ENCODE data around the gene CASP12. TPM values are rescaled to one million over a fixed set of nuclear protein-coding genes. Genes with fewer than 3 reads are reported as not detected.

CASP12 gene
- polyA plus RNA-seq, 3 donors from 2014 or later, result not detected

GRCh38 chr11:104912102-104912501, 13.8 kb upstream of the CASP12 start:
- Mint-ChIP-seq H3K9me3 (peaks cover 0 to under 1% (median 0%) of the 10 kb centered on the region in 6 donors), H3K36me3 (peaks cover 21 to 24% (median 22%) of the 10 kb centered on the region in 3 donors), H3K4me1 (peaks cover 44 to 63% of the 10 kb centered on the region in 2 donors), H3K4me3 (no peak overlapping the region), H3K27me3 (ENCODE audit: low read depth in 3 of 3) (no peaks in the 10 kb centered on the region), H3K27ac (no peak overlapping the region)
- no peak for DNase-seq

GRCh38 chr11:104908186-104908531, 9.9 kb upstream of the CASP12 start:
- Mint-ChIP-seq H3K27ac (peak overlapping the region in 3 of 6 donors; percentile 6 to 80 (median 44)), H3K4me1 (peaks cover 13 to 26% of the 10 kb centered on the region in 2 donors), H3K9me3 (peaks cover 0 to 2% (median 0%) of the 10 kb centered on the region in 6 donors)

GRCh38 chr11:104907521-104908185, 9.4 kb upstream of the CASP12 start:
- Mint-ChIP-seq H3K36me3 (peaks cover 59 to 62% (median 59%) of the 10 kb centered on the region in 3 donors), H3K4me3 (peak overlapping the region in 1 of 5 donors; percentile 62), H3K27ac (peak overlapping the region in 4 of 6 donors; percentile 6 to 80 (median 52)), H3K9me3 (peaks cover 0 to 2% (median 0%) of the 10 kb centered on the region in 6 donors), H3K4me1 (peaks cover 10 to 22% of the 10 kb centered on the region in 2 donors), H3K27me3 (ENCODE audit: low read depth in 3 of 3) (no peaks in the 10 kb centered on the region)
- DNase-seq, result no peak

More at GRCh38 chr11:104908186-104908531, 9.9 kb upstream of the CASP12 start:
- DNase-seq, result no peak
- Mint-ChIP-seq H3K27me3 (ENCODE audit: low read depth in 3 of 3) (no peaks in the 10 kb centered on the region), H3K36me3 (peaks cover 54 to 57% (median 57%) of the 10 kb centered on the region in 3 donors), H3K4me3 (peak overlapping the region in 2 of 5 donors; percentile 2 to 62)

- Mint-ChIP-seq H3K36me3 (peaks cover 74 to 77% (median 74%) of the 10 kb centered on the region in 3 donors), H3K4me1 (peaks cover 20 to 33% of the 10 kb centered on the region in 2 donors), H3K4me3 (no peak overlapping the region), H3K27me3 (ENCODE audit: low read depth in 3 of 3) (no peaks in the 10 kb centered on the region), H3K27ac (no peak overlapping the region), H3K9me3 (peaks cover 0 to 2% (median 0%) of the 10 kb centered on the region in 6 donors)
- DNase-seq, result no peak
These were observed 7.0 kb upstream of the CASP12 start for GRCh38 chr11:104905271-104905670.

- Mint-ChIP-seq H3K36me3 (peaks cover 30 to 35% (median 30%) of the 10 kb centered on the region in 3 donors), H3K9me3 (no peaks in the 10 kb centered on the region), H3K4me3 (peak overlapping the region in 2 of 5 donors; percentile 1 to 35), H3K27ac (peak overlapping the region in 1 of 6 donors; percentile 20), H3K4me1 (peaks cover 41 to 53% of the 10 kb centered on the region in 2 donors), H3K27me3 (ENCODE audit: low read depth in 3 of 3) (no peaks in the 10 kb centered on the region)
- no peak for DNase-seq
These were observed 966 bp upstream of the CASP12 start for GRCh38 chr11:104899226-104899625.

GRCh38 chr11:104898685-104899013, 389 bp upstream of the CASP12 start:
- peak overlapping the region in 5 of 6 donors; percentile 65 to 90 (median 89) for H3K27ac Mint-ChIP-seq
- peak overlapping the region; percentile 73 to 87 (median 78) for H3K4me3 Mint-ChIP-seq
- H3K27me3 Mint-ChIP-seq (ENCODE audit: low read depth in 3 of 3), result peaks cover 0 to 3% (median 0%) of the 10 kb centered on the region in 3 donors
- peaks cover 41 to 53% of the 10 kb centered on the region in 2 donors for H3K4me1 Mint-ChIP-seq
- H3K9me3 Mint-ChIP-seq, result no peaks in the 10 kb centered on the region
- peaks cover 25 to 30% (median 25%) of the 10 kb centered on the region in 3 donors for H3K36me3 Mint-ChIP-seq
- DNase-seq, result no peak

- Mint-ChIP-seq H3K4me3 (no peak overlapping the region), H3K36me3 (peaks cover 0 to 5% (median under 1%) of the 10 kb centered on the region in 3 donors), H3K4me1 (peaks cover 27 to 36% of the 10 kb centered on the region in 2 donors), H3K9me3 (no peaks in the 10 kb centered on the region), H3K27me3 (ENCODE audit: low read depth in 3 of 3) (peaks cover 0 to 3% (median 0%) of the 10 kb centered on the region in 3 donors), H3K27ac (peak overlapping the region in 1 of 6 donors; percentile 2)
- DNase-seq, result no peak
These were observed 2.6 kb downstream of the CASP12 start for GRCh38 chr11:104895634-104896033.

GRCh38 chr11:104893876-104894275, 4.4 kb downstream of the CASP12 start:
- no peak for DNase-seq
- Mint-ChIP-seq H3K27me3 (ENCODE audit: low read depth in 3 of 3) (peaks cover 0 to 3% (median 0%) of the 10 kb centered on the region in 3 donors), H3K4me1 (peaks cover 19 to 22% of the 10 kb centered on the region in 2 donors), H3K27ac (no peak overlapping the region), H3K4me3 (no peak overlapping the region), H3K36me3 (no peaks in the 10 kb centered on the region), H3K9me3 (no peaks in the 10 kb centered on the region)

- Mint-ChIP-seq H3K27ac (no peak overlapping the region), H3K27me3 (ENCODE audit: low read depth in 3 of 3) (peaks cover 0 to 4% (median 0%) of the 10 kb centered on the region in 3 donors), H3K9me3 (no peaks in the 10 kb centered on the region), H3K4me1 (peaks cover 9 to 13% of the 10 kb centered on the region in 2 donors), H3K36me3 (peaks cover 0 to 3% (median under 1%) of the 10 kb centered on the region in 3 donors), H3K4me3 (no peak overlapping the region)
- no peak for DNase-seq
These were observed 5.3 kb downstream of the CASP12 start for GRCh38 chr11:104892723-104893511.

- H3K4me3 Mint-ChIP-seq, result no peak overlapping the region
- DNase-seq, result no peak
- H3K36me3 Mint-ChIP-seq, result peaks cover 0 to 11% (median 3%) of the 10 kb centered on the region in 3 donors
- H3K27ac Mint-ChIP-seq, result no peak overlapping the region
- no peaks in the 10 kb centered on the region for H3K9me3 Mint-ChIP-seq
- peaks cover 0 to 4% (median 0%) of the 10 kb centered on the region in 3 donors for H3K27me3 Mint-ChIP-seq (ENCODE audit: low read depth in 3 of 3)
- peaks cover 0 to under 1% of the 10 kb centered on the region in 2 donors for H3K4me1 Mint-ChIP-seq
These were observed 7.1 kb downstream of the CASP12 start for GRCh38 chr11:104891135-104891534.

- Mint-ChIP-seq H3K27me3 (ENCODE audit: low read depth in 3 of 3) (no peaks in the 10 kb centered on the region), H3K9me3 (no peaks in the 10 kb centered on the region), H3K4me3 (no peak overlapping the region), H3K36me3 (peaks cover 7 to 16% (median 7%) of the 10 kb centered on the region in 3 donors), H3K4me1 (peaks cover 10 to 24% of the 10 kb centered on the region in 2 donors), H3K27ac (no peak overlapping the region)
- DNase-seq, result no peak
These were observed 14.9 kb downstream of the CASP12 start for GRCh38 chr11:104883342-104883741.

GRCh38 chr11:104881117-104881794, 17.0 kb downstream of the CASP12 start:
- DNase-seq, result no peak
- Mint-ChIP-seq H3K9me3 (peaks cover 0 to 2% (median 0%) of the 10 kb centered on the region in 6 donors), H3K4me1 (peaks cover 31 to 45% of the 10 kb centered on the region in 2 donors), H3K4me3 (no peak overlapping the region), H3K27ac (peak overlapping the region in 1 of 6 donors; percentile 62), H3K36me3 (peaks cover 4 to 7% (median 7%) of the 10 kb centered on the region in 3 donors), H3K27me3 (ENCODE audit: low read depth in 3 of 3) (no peaks in the 10 kb centered on the region)

GRCh38 chr11:104879514-104880190, 18.6 kb downstream of the CASP12 start:
- Mint-ChIP-seq H3K9me3 (peaks cover 0 to 2% (median 0%) of the 10 kb centered on the region in 6 donors), H3K27ac (peak overlapping the region in 5 of 6 donors; percentile 1 to 54 (median 21)), H3K27me3 (ENCODE audit: low read depth in 3 of 3) (no peaks in the 10 kb centered on the region), H3K36me3 (peaks cover 4 to 7% (median 4%) of the 10 kb centered on the region in 3 donors), H3K4me3 (no peak overlapping the region), H3K4me1 (peaks cover 45 to 61% of the 10 kb centered on the region in 2 donors)
- DNase-seq, result no peak
